Body of pancreas (tissue), 4 donors: ENCODE results near the gene CARNS1. TPM values are rescaled to one million over a fixed set of nuclear protein-coding genes. Genes with fewer than 3 reads are reported as not detected.
A peak's percentile ranks its signal among the peaks of the same experiment; 100 is the strongest.
"Not testable (repeated sequence)": the region's sequence is repeated elsewhere in the genome, so short reads cannot be mapped to it uniquely, and the experiment has no call there.

Experiments
- ATAC-seq: fragments of 150-250 bp; one replicate; pipeline ENCODE4 v1.9.1; 2016
- DNase-seq, 4 donors: peaks; one replicate each; pipeline ENCODE4 v3.0.0-alpha.2; 2019
- H3K27ac ChIP-seq, 4 donors: fragments of 200-600 bp; sonication (generic); 1 replicate in 3 of 4; 2 replicates in 1 of 4; pipeline versions ENCODE4 v1.5.1 to v1.6.1; 2016 to 2019; ENCODE audit warnings: mild to moderate bottlenecking in 1 of 4, mixed read lengths in 1 of 4, moderate library complexity in 1 of 4
- H3K27me3 ChIP-seq, 2 donors: fragments of 200-600 bp; sonication (generic); one replicate each; pipeline ENCODE4 v1.6.0; 2016; ENCODE audit warnings: mild to moderate bottlenecking in 1 of 2
- H3K36me3 ChIP-seq, 2 donors: fragments of 200-600 bp; sonication (generic); replicated peaks in 1 of 2; 2 replicates each; pipeline ENCODE4 v1.5.1; 2016; ENCODE audit warnings: low read depth in 2 of 2; ENCODE audit not compliant: insufficient read depth in 1 of 2
- H3K4me1 ChIP-seq: fragments of 200-600 bp; sonication (generic); one replicate; pipeline ENCODE4 v1.6.0; 2016
- H3K4me3 ChIP-seq, 2 donors: fragments of 200-600 bp; sonication (generic); 1 replicate in 1 of 2; 2 replicates in 1 of 2; pipeline ENCODE4 v1.5.1; 2016 to 2019
- H3K9me3 ChIP-seq, 3 donors: fragments of 200-600 bp; sonication (generic); 1 replicate in 2 of 3; 2 replicates in 1 of 3; pipeline ENCODE4 v1.5.1; 2016
- POLR2A ChIP-seq, 3 donors: fragments of 450-650 bp; IDR thresholded peaks; one replicate each; pipeline ENCODE4 v1.6.1; 2016; ENCODE audit warnings: antibody characterized with exemption in 3 of 3, mild to moderate bottlenecking in 2 of 3
- WGBS, 2 donors: methylation state at CpG; one replicate each; pipeline ENCODE4 v1.1.5; 2017; 5-methylcytosine and 5-hydroxymethylcytosine counted together
- intact Hi-C: fragments of 100-400 bp; cut with DNase I; formaldehyde crosslinking; loops from one replicate; pipeline ENCODE4 v1.15.1; 2023
- total RNA-seq, 2 donors: library from RNA; depleted of rRNA; stranded (reverse); fragments of >200 nt; gene quantifications; one replicate each; pipeline ENCODE4 v1.1.0, GENCODE V29; 2016
- TF ChIP-seq, protein P1 (sequence below), 7 experiments: fragments of 450-650 bp in 4 of 7; fragments of 200-600 bp in 3 of 7; sonication (generic) in 3 of 7; IDR thresholded peaks; one replicate each; pipeline ENCODE4 v1.5.1; 2016 to 2019; ENCODE audit warnings: antibody characterized with exemption in 7 of 7

Gene CARNS1
- total RNA-seq, 2 donors from 2014 or later = 2.1 to 2.6 TPM

DNA sequence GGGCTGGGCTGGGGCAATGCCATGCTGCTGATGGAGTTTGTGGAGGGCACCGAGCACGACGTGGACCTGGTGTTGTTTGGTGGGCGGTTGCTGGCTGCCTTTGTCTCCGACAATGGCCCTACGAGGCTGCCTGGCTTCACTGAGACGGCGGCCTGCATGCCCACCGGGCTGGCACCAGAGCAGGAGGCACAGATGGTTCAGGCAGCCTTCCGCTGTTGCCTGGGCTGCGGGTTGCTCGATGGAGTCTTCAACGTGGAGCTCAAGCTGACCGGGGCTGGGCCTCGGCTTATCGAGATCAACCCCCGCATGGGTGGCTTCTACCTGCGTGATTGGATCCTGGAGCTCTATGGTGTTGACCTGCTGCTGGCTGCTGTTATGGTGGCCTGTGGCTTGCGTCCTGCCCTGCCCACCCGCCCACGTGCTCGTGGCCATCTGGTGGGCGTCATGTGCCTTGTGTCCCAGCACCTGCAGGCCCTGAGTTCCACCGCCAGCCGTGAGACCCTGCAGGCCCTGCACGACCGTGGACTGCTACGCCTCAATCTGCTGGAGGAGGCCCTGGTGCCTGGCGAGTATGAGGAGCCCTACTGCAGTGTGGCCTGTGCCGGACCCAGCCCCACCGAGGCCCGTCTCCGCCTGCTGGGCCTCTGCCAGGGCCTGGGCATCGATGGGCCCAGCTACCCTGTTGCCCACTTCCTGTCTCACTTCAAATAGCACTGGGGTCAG is 8.6 kb downstream of the CARNS1 start:
- intact Hi-C loops = no loop called here
- Histone ChIP-seq H3K27ac (no peak overlapping the region), H3K4me1 (peaks cover 29% of the 10 kb centered on the region), H3K4me3 (no peak overlapping the region), H3K36me3 (no peaks in the 10 kb centered on the region), H3K27me3 (no peaks in the 10 kb centered on the region), H3K9me3 (no peaks in the 10 kb centered on the region)
- no peak for ATAC-seq
- DNase-seq = no peak
- TF ChIP-seq, protein P1, sequence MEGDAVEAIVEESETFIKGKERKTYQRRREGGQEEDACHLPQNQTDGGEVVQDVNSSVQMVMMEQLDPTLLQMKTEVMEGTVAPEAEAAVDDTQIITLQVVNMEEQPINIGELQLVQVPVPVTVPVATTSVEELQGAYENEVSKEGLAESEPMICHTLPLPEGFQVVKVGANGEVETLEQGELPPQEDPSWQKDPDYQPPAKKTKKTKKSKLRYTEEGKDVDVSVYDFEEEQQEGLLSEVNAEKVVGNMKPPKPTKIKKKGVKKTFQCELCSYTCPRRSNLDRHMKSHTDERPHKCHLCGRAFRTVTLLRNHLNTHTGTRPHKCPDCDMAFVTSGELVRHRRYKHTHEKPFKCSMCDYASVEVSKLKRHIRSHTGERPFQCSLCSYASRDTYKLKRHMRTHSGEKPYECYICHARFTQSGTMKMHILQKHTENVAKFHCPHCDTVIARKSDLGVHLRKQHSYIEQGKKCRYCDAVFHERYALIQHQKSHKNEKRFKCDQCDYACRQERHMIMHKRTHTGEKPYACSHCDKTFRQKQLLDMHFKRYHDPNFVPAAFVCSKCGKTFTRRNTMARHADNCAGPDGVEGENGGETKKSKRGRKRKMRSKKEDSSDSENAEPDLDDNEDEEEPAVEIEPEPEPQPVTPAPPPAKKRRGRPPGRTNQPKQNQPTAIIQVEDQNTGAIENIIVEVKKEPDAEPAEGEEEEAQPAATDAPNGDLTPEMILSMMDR (IDR thresholded peaks at IDR 0.05) = no peak
- TF ChIP-seq POLR2A (IDR thresholded peaks at IDR 0.05) = no peak
- WGBS, 2 donors = 89% methylated on average over 31 of the region's 34 CpGs; no CpG with 5 or more reads in 1 of the 2 donors

DNA sequence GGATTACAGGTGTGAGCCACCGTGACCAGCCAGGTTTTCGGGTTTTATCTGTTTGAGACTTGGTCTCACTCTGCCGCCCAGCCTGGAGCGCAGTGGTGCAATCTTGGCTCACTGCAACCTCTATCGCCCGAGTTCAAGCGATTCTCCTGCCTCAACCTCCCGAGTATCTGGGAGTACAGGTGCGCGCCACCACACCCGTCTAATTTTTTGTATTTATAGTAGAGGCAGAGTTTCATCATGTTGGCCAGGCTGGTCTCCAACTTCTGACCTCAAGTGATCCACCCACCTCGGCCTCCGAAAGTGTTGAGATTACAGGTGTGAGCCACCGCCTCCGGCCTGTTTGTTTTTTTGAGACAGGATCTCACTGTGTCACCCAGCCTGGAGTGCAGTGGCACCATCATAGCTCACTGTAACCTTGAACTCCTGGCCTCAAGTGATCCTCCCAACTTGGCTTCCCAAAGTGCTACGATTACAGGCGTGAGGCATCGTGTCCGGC is 11.9 kb downstream of the CARNS1 start:
- H3K9me3 ChIP-seq = not testable (repeated sequence)

DNA sequence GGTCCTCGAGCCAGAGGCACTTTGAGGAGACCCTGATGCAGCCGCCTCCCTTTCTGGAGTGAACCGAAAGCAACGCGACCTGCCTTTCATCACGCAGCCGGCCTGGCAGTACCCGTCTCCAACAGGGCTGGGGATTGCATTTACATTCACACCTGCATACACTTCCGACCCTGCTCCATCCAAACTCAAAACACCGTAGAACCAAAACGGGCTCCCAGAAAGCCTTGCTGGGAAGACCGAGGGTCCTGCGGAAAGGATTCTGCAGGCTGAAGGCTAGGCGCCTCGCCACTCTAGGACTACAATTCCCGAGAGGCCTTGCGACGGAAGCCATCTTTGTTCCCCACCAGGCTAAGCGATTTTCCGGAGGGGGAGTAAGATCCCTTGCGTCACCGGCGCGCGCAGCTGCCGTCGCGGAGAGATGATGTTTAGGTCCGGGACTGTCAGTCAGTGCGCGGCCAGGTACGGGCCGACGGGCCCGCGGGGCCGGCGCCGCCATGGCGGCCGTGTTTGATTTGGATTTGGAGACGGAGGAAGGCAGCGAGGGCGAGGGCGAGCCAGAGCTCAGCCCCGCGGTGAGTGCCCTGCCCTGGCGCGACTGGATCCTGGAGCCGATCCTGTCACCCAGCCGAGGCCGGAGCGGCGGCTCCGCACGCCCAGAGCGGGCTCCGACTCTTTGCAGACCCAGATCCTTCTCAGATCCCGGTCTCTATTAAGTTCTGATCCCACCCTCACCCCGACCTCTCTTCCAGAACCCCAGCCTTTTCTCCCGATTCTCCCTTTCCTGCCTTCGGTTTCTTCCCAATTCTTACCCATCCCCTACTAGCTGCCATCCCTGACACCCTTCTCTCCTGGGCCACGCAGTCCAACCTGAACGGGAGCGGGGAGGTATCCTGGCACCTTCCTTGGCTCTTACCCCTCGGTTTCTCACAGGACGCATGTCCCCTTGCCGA is 12.8 kb downstream of the CARNS1 start, which contains the start of gene RPS6KB2:
TSS of gene RPS6KB2 (plus strand) at position 443 of the 950 bp plus-strand sequence. CDS start at position 495, 52 bp downstream.
- WGBS, 2 donors = 0 to 1% methylated on average over 22 to 68 of the region's 68 CpGs
- DNase-seq (peak; percentile 99 to 100 (median 99)), ATAC-seq (peak; percentile 96)
- TF ChIP-seq, protein P1 (IDR thresholded peaks at IDR 0.05) = no peak
- TF ChIP-seq POLR2A (IDR thresholded peaks at IDR 0.05) = peak; percentile 85 to 95 (median 94)
- H3K36me3 ChIP-seq = peaks cover 0 to 4% of the 10 kb centered on the region in 2 donors
- H3K27me3 ChIP-seq = no peaks in the 10 kb centered on the region
- H3K27ac ChIP-seq = peak within 1 kb of the TSS; percentile 79 to 91 (median 86)
- H3K4me3 ChIP-seq = peak within 1 kb of the TSS; percentile 92 to 93
- intact Hi-C loops = no loop called here
- peaks cover 23% of the 10 kb centered on the region for H3K4me1 ChIP-seq
- H3K9me3 ChIP-seq = no peaks in the 10 kb centered on the region

More for the DNA sequence above, 11.9 kb downstream of the CARNS1 start:
- intact Hi-C loops, H3K36me3 ChIP-seq, ATAC-seq, H3K27me3 ChIP-seq, DNase-seq: not testable (repeated sequence)
- Histone ChIP-seq H3K27ac (peak overlapping the region; percentile 79 to 91 (median 86)), H3K4me3 (peak overlapping the region in 1 of 2 donors; percentile 92), H3K4me1 (peaks cover 23% of the 10 kb centered on the region)
- 59 to 68% methylated on average over 19 of the region's 19 CpGs for WGBS, 2 donors

DNA sequence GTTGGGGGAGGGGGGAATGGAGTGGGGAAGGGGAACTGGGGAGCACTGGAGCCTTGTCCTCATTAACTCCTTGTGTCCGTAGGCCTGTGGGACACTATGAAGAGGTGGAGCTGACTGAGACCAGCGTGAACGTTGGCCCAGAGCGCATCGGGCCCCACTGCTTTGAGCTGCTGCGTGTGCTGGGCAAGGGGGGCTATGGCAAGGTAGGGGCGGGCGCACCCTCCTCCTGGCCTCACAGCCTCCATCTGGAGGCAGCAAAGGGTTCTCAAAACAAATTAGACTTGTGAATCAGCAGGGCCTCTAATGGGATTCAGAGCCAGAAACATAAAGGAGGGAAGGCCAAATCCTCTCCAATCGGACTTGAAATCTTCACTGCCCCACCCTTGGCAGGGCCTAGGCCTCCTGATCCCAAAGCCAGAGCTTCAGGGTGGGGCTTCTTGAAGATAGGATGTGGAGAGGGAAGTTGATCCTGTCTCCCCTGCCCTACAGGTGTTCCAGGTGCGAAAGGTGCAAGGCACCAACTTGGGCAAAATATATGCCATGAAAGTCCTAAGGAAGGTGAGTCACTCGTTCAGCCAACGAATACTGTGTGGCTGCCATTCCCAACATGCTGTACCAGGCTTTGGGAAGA is 13.7 kb downstream of the CARNS1 start:
- no peak for ATAC-seq
- peak overlapping the region; percentile 79 to 91 (median 86) for H3K27ac ChIP-seq

More for the DNA sequence above, 13.7 kb downstream of the CARNS1 start:
- TF ChIP-seq POLR2A (IDR thresholded peaks at IDR 0.05) = no peak
- TF ChIP-seq, protein P1 (IDR thresholded peaks at IDR 0.05) = no peak
- DNase-seq = no peak
- H3K4me3 ChIP-seq = peak overlapping the region; percentile 92 to 93
- H3K36me3 ChIP-seq = peaks cover 0 to 4% of the 10 kb centered on the region in 2 donors
- H3K27me3 ChIP-seq = no peaks in the 10 kb centered on the region
- peaks cover 23% of the 10 kb centered on the region for H3K4me1 ChIP-seq
- 33 to 47% methylated on average over 8 to 12 of the region's 12 CpGs for WGBS, 2 donors
- intact Hi-C loops = no loop called here
- no peaks in the 10 kb centered on the region for H3K9me3 ChIP-seq
